HCT116 (cell line): ENCODE results near the gene FNDC3B. TPM values are rescaled to one million over a fixed set of nuclear protein-coding genes. Genes with fewer than 3 reads are reported as not detected.

Source experiments
- ATAC-seq: fragments of 200-7000 bp; cut with Tn5 transposase; 2 replicates; pipeline ENCODE4 v1.9.1; 2020; ENCODE audit warnings: mild to moderate bottlenecking, moderate library complexity
- BruUV-seq: library from RNA; stranded (reverse); fragments of 400-500 nt; replicated peaks from 2 replicates; lab custom pipeline; 2021; lab: Mats Ljungman, UMichigan
- CTCF ChIA-PET: fragments of 300-600 bp; sonication (Branson Sonifier 250); formaldehyde crosslinking; loops from one replicate; lab custom pipeline; 2021; ENCODE audit warnings: antibody characterized with exemption; lab: Charles Lee
- POLR2A ChIA-PET: fragments of 300-600, 350-600 bp; sonication (Branson Sonifier 250); formaldehyde crosslinking; loops from one replicate; lab custom pipeline; 2021; ENCODE audit warnings: antibody characterized with exemption; lab: Charles Lee
- RAD21 ChIA-PET, 2 experiments: fragments of 300-600 bp; sonication (Branson Sonifier 250); formaldehyde crosslinking; loops; one replicate each; lab custom pipeline; 2023; ENCODE audit warnings: low total read pairs in 2 of 2; ENCODE audit not compliant: uncharacterized antibody in 2 of 2, unreplicated experiment in 2 of 2, low non-redundant PET in 1 of 2; lab: Charles Lee
- DNase-seq: peaks from one replicate; pipeline ENCODE4 v3.0.0-alpha.2; 2010; ENCODE audit warnings: low read depth, low spot score
- H2AFZ ChIP-seq: fragments of 200-600 bp; shearing (Covaris generic), sonication (generic); 2 replicates; pipeline ENCODE4 v1.6.1; 2017; ENCODE audit warnings: low read depth, mixed run types, mixed read lengths, antibody characterized with exemption, low read length; ENCODE audit not compliant: poor library complexity, severe bottlenecking
- H3K27ac ChIP-seq: 2 replicates; pipeline ENCODE4 v1.5.1; 2012; ENCODE audit warnings: low read depth, low read length
- H3K27me3 ChIP-seq: fragments of 200-600 bp; sonication (generic); 2 replicates; pipeline ENCODE4 v1.6.1; 2016; ENCODE audit warnings: mixed run types, low read length, mixed read lengths; ENCODE audit not compliant: insufficient read depth
- H3K36me3 ChIP-seq, 2 experiments: fragments of 200-500 bp in 1 of 2; fragments of 200-600 bp in 1 of 2; sonication (Bioruptor generic) in 1 of 2; sonication (generic) in 1 of 2; 2 replicates each; pipeline versions ENCODE4 v1.5.1 to v1.6.1; 2014 to 2016; ENCODE audit warnings: low read length in 2 of 2, inconsistent platforms in 1 of 2, mixed read lengths in 1 of 2, mixed run types in 1 of 2; ENCODE audit not compliant: insufficient read depth in 2 of 2, control insufficient read depth in 1 of 2
- H3K4me1 ChIP-seq, 2 experiments: fragments of 200-600 bp in 1 of 2; sonication (generic) in 1 of 2; 2 replicates each; pipeline versions ENCODE4 v1.5.1 to v1.6.1; 2012 to 2017; ENCODE audit warnings: low read length in 2 of 2, inconsistent platforms in 1 of 2, mild to moderate bottlenecking in 1 of 2, mixed read lengths in 1 of 2, mixed run types in 1 of 2, moderate library complexity in 1 of 2; ENCODE audit not compliant: insufficient read depth in 2 of 2, control insufficient read depth in 1 of 2
- H3K4me2 ChIP-seq: fragments of 200-600 bp; sonication (generic); 2 replicates; pipeline ENCODE4 v1.6.1; 2017; ENCODE audit warnings: mixed run types, low read length, mixed read lengths
- H3K4me3 ChIP-seq, 2 experiments: fragments of 200-600 bp in 1 of 2; sonication (generic) in 1 of 2; replicated peaks in 1 of 2; 2 replicates each; pipeline ENCODE4 v1.5.1; 2011 to 2016; ENCODE audit warnings: low read length in 2 of 2, control low read depth in 1 of 2, low read depth in 1 of 2, mild to moderate bottlenecking in 1 of 2, mixed read lengths in 1 of 2, mixed run types in 1 of 2
- H3K79me2 ChIP-seq: fragments of 200-600 bp; sonication (generic); 2 replicates; pipeline ENCODE4 v1.6.1; 2017; ENCODE audit warnings: mild to moderate bottlenecking, mixed run types, low read length, moderate library complexity, mixed read lengths; ENCODE audit not compliant: insufficient read depth
- H3K9ac ChIP-seq: fragments of 200-600 bp; sonication (generic); 2 replicates; pipeline ENCODE4 v1.6.1; 2016; ENCODE audit warnings: low read length, mixed read lengths
- H3K9me2 ChIP-seq: fragments of 200-600 bp; sonication (generic), shearing (Covaris generic); 2 replicates; pipeline ENCODE4 v1.6.1; 2017; ENCODE audit warnings: mixed run types, mild to moderate bottlenecking, moderate library complexity; ENCODE audit not compliant: insufficient read depth
- H3K9me3 ChIP-seq, 2 experiments: fragments of 200-500 bp in 1 of 2; fragments of 200-600 bp in 1 of 2; sonication (Bioruptor generic) in 1 of 2; sonication (generic) in 1 of 2; 2 replicates each; pipeline ENCODE4 v1.6.1; 2014 to 2017; ENCODE audit warnings: low read length in 2 of 2, mixed read lengths in 2 of 2, inconsistent platforms in 1 of 2, low read depth in 1 of 2, mild to moderate bottlenecking in 1 of 2, mixed run types in 1 of 2, moderate library complexity in 1 of 2; ENCODE audit not compliant: control insufficient read depth in 1 of 2, insufficient read depth in 1 of 2
- H4K20me1 ChIP-seq: fragments of 200-600 bp; sonication (generic), shearing (Covaris generic); 2 replicates; pipeline ENCODE4 v1.6.1; 2017; ENCODE audit warnings: mixed run types, mild to moderate bottlenecking, moderate library complexity; ENCODE audit not compliant: insufficient read depth
- CEBPB ChIP-seq: IDR thresholded peaks from 2 replicates; pipeline ENCODE4 v1.6.1; 2012; ENCODE audit warnings: low read depth
- ELF1 ChIP-seq: IDR thresholded peaks from 2 replicates; pipeline ENCODE4 v1.6.1; 2012; ENCODE audit warnings: low read depth, borderline replicate concordance
- EZH2 ChIP-seq: fragments of 200-600 bp; sonication (generic); IDR thresholded peaks from 2 replicates; pipeline ENCODE4 v1.6.1; 2017; ENCODE audit warnings: antibody characterized with exemption, mixed run types
- EZH2phosphoT487 ChIP-seq: fragments of 200-600 bp; IDR thresholded peaks from 2 replicates; pipeline ENCODE4 v1.6.1; 2018; ENCODE audit warnings: antibody characterized with exemption, borderline replicate concordance
- FOSL1 ChIP-seq: IDR thresholded peaks from 2 replicates; pipeline ENCODE4 v1.6.1; 2012; ENCODE audit warnings: low read depth
- JUND ChIP-seq: IDR thresholded peaks from 2 replicates; pipeline ENCODE4 v1.6.1; 2012
- MAX ChIP-seq: IDR thresholded peaks from 2 replicates; pipeline ENCODE4 v1.6.1; 2012
- POLR2AphosphoS5 ChIP-seq: IDR thresholded peaks from 2 replicates; pipeline ENCODE4 v1.6.1; 2011; ENCODE audit warnings: mild to moderate bottlenecking, low read depth, low read length, moderate library complexity
- SIN3A ChIP-seq: IDR thresholded peaks from 2 replicates; pipeline ENCODE4 v1.6.1; 2012; ENCODE audit warnings: low read depth
- SP1 ChIP-seq: IDR thresholded peaks from 2 replicates; pipeline ENCODE4 v1.6.1; 2012; ENCODE audit warnings: low read depth
- SRF ChIP-seq: IDR thresholded peaks from 2 replicates; pipeline ENCODE4 v1.6.1; 2012; ENCODE audit warnings: low read depth
- YY1 ChIP-seq: IDR thresholded peaks from 2 replicates; pipeline ENCODE4 v1.6.1; 2011; ENCODE audit warnings: low read length, low read depth, moderate library complexity, mild to moderate bottlenecking; ENCODE audit not compliant: insufficient replicate concordance; ENCODE audit errors: extremely low read depth
- ZBTB33 ChIP-seq: IDR thresholded peaks from 2 replicates; pipeline ENCODE4 v1.6.1; 2011; ENCODE audit warnings: mild to moderate bottlenecking, low read length, moderate library complexity; ENCODE audit not compliant: insufficient replicate concordance; ENCODE audit errors: extremely low read depth
- ZFX ChIP-seq: fragments of 450-650 bp; IDR thresholded peaks from 2 replicates; pipeline ENCODE4 v1.6.1; 2017
- ZNF274 ChIP-seq: fragments of 200-500 bp; sonication (Bioruptor generic); IDR thresholded peaks from 2 replicates; pipeline ENCODE4 v1.6.1; 2014; ENCODE audit warnings: mild to moderate bottlenecking, low read depth, low read length, inconsistent platforms
- intact Hi-C: fragments of 100-400 bp; cut with micrococcal nuclease; formaldehyde crosslinking; loops from 2 replicates; pipeline ENCODE4 v1.10.0; 2022
- total RNA-seq: library from RNA; stranded (reverse); gene quantifications from one replicate; pipeline ENCODE4 v1.2.1, GENCODE V29; 2021; ENCODE audit not compliant: unreplicated experiment

Gene FNDC3B
- total RNA-seq, 1 experiment from 2014 or later = 45.7 TPM

- no peak for TF ChIP-seq ZBTB33
Observed at GRCh38 chr3:172223870-172224269, 184.5 kb downstream of the FNDC3B start (continued).

DNA sequence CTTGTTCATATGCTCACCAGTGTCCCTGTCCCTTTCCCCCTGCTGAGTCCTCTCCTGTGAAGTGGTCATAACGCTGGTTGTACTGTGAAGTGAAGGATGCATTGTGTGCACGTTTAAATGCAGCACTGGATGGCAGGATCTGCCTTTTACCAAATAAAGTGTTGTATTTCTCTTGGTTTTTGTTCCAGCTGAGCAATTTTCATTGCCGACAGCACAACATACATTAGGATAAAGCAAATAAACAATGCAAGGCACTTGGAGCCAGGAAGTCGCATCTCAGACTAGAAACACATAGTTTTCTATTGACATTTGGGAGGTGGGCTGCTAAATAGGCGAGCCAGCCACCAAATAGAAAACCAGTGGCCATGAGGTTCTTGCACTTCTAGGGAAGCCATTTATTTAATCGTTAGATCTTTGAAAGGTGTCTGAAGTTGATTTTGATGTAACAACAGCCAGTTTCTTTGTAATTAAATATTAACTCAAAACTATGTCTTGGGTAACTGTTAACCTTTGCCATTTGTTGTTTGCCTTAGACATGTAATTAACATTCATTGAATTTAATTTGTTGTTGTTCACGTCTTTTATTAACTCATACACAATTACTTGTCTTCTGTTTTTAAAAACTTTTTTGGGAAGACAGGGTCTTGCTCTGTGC lies 185.3 kb downstream of the FNDC3B start:
- intact Hi-C loops = no loop called here
- Histone ChIP-seq H2AFZ (no peak overlapping the region), H3K36me3 (no peaks in the 10 kb centered on the region), H4K20me1 (peaks cover 4% of the 10 kb centered on the region; the same call in 1 of the 2 replicates), H3K9me2 (no peaks in the 10 kb centered on the region), H3K4me1 (no peaks in the 10 kb centered on the region), H3K27ac (no peak overlapping the region), H3K79me2 (peaks cover 11% of the 10 kb centered on the region; the same call in 1 of the 2 replicates), H3K27me3 (no peaks in the 10 kb centered on the region), H3K4me3 (no peak overlapping the region)
- ChIA-PET RAD21 (no interaction called here), CTCF (no interaction called here)
- no peak for ATAC-seq
- TF ChIP-seq EZH2 (no peak), CEBPB (no peak), ZBTB33 (no peak), EZH2phosphoT487 (no peak), MAX (no peak), SRF (no peak), YY1 (no peak), ZNF274 (no peak), ZFX (no peak), SIN3A (no peak), SP1 (no peak), FOSL1 (no peak), POLR2AphosphoS5 (no peak), JUND (no peak), ELF1 (no peak)
- TF ChIP-seq, all 23 proteins: peak for 0
- no peak overlapping the region for H3K9ac ChIP-seq
- POLR2A ChIA-PET = no interaction called here
- no peaks in the 10 kb centered on the region for H3K9me3 ChIP-seq
- no TSS peak for BruUV-seq
- DNase-seq = no peak
- no peak overlapping the region for H3K4me2 ChIP-seq
